ENCODE results near the gene MDH1B.

The MDH1B gene

GRCh38 chr2:206713746-206714145 lies 51.4 kb downstream of the MDH1B start:
- no peak for TF ChIP-seq CTCF (IDR thresholded peaks at IDR 0.05; ENCODE audit: low read depth, low read length)
- no peak for DNase-seq (ENCODE audit: extremely low read depth, low read depth)

- no peak for DNase-seq (ENCODE audit: extremely low read depth, low read depth)
- TF ChIP-seq CTCF (IDR thresholded peaks at IDR 0.05; ENCODE audit: low read depth, low read length) = no peak
Measured at GRCh38 chr2:206708286-206708685, 56.8 kb downstream of the MDH1B start.

GRCh38 chr2:206707164-206707701 lies 57.9 kb downstream of the MDH1B start:
- DNase-seq (ENCODE audit: extremely low read depth, low read depth) = no peak
- no peak for TF ChIP-seq CTCF (IDR thresholded peaks at IDR 0.05; ENCODE audit: low read depth, low read length)

- no peak for DNase-seq (ENCODE audit: extremely low read depth, low read depth)
- no peak for TF ChIP-seq CTCF (IDR thresholded peaks at IDR 0.05; ENCODE audit: low read depth, low read length)
Measured at GRCh38 chr2:206701952-206702605, 63.0 kb downstream of the MDH1B start.

- DNase-seq (ENCODE audit: extremely low read depth, low read depth) = no peak
- TF ChIP-seq CTCF (IDR thresholded peaks at IDR 0.05; ENCODE audit: low read depth, low read length) = no peak
Measured at GRCh38 chr2:206700156-206700555, 65.0 kb downstream of the MDH1B start.

GRCh38 chr2:206698811-206699210 lies 66.3 kb downstream of the MDH1B start:
- no peak for DNase-seq (ENCODE audit: extremely low read depth, low read depth)

More at GRCh38 chr2:206698811-206699210, 66.3 kb downstream of the MDH1B start:
- TF ChIP-seq CTCF (IDR thresholded peaks at IDR 0.05; ENCODE audit: low read depth, low read length) = no peak
